SK-N-SH (cell line): Measurements from ENCODE around the gene OR11H1. TPM values are rescaled to one million over a fixed set of nuclear protein-coding genes. Genes with fewer than 3 reads are reported as not detected.
"Not testable (repeated sequence)": the region's sequence is repeated elsewhere in the genome, so short reads cannot be mapped to it uniquely, and the experiment has no call there.

Experiments used
- CTCF ChIA-PET: fragments of 300-600, 350-600 bp; formaldehyde crosslinking; extraction: SDS; loops from one replicate; lab custom pipeline; 2021; lab: Yijun Ruan, JAX
- POLR2A ChIA-PET: fragments of 350-600 bp; sonication (Branson Sonifier 250); formaldehyde crosslinking; extraction: SDS; loops from one replicate; lab custom pipeline; 2020; ENCODE audit warnings: antibody characterized with exemption, inconsistent platforms; lab: Yijun Ruan, JAX
- DNase-seq: peaks from one replicate; pipeline ENCODE4 v3.0.0; 2012
- H2AFZ ChIP-seq: fragments of 200-600 bp; sonication (generic); 2 replicates; pipeline ENCODE4 v1.8.1; 2016; ENCODE audit warnings: antibody characterized with exemption, mild to moderate bottlenecking, low read depth
- H3F3A ChIP-seq: fragments of 200-600 bp; sonication (generic); replicated peaks from 2 replicates; pipeline ENCODE3; 2016; ENCODE audit warnings: antibody characterized with exemption, mild to moderate bottlenecking; ENCODE audit not compliant: insufficient read depth
- H3K27ac ChIP-seq, 2 experiments: fragments of 200-500 bp in 1 of 2; fragments of 200-600 bp in 1 of 2; sonication (Bioruptor generic) in 1 of 2; sonication (generic), shearing (Covaris generic) in 1 of 2; 2 replicates each; pipeline versions ENCODE4 v1.5.1 to v1.6.1; 2014 to 2016; ENCODE audit warnings: low read depth in 2 of 2, inconsistent platforms in 1 of 2, low read length in 1 of 2, mild to moderate bottlenecking in 1 of 2, mixed read lengths in 1 of 2
- H3K27me3 ChIP-seq: fragments of 200-600 bp; sonication (generic), shearing (Covaris generic); 2 replicates; pipeline ENCODE4 v1.6.1; 2016; ENCODE audit warnings: mixed run types; ENCODE audit not compliant: insufficient read depth
- H3K36me3 ChIP-seq, 2 experiments: fragments of 200-500 bp in 1 of 2; fragments of 200-600 bp in 1 of 2; sonication (Bioruptor generic) in 1 of 2; sonication (generic) in 1 of 2; replicated peaks in 1 of 2; 2 replicates each; pipeline versions ENCODE3 to v1.5.1; 2014 to 2016; ENCODE audit warnings: low read length in 1 of 2, mild to moderate bottlenecking in 1 of 2; ENCODE audit not compliant: insufficient read depth in 2 of 2, control insufficient read depth in 1 of 2
- H3K4me1 ChIP-seq, 2 experiments: fragments of 200-500 bp in 1 of 2; fragments of 200-600 bp in 1 of 2; sonication (Bioruptor generic) in 1 of 2; sonication (generic), shearing (Covaris generic) in 1 of 2; 2 replicates each; pipeline versions ENCODE4 v1.5.1 to v1.6.1; 2014 to 2016; ENCODE audit warnings: low read depth in 1 of 2, low read length in 1 of 2, mixed run types in 1 of 2; ENCODE audit not compliant: insufficient read depth in 2 of 2, control insufficient read depth in 1 of 2
- H3K4me2 ChIP-seq: fragments of 200-600 bp; sonication (generic), shearing (Covaris generic); 2 replicates; pipeline ENCODE4 v1.6.1; 2017; ENCODE audit warnings: mixed run types
- H3K4me3 ChIP-seq, 2 experiments: fragments of 200-500 bp in 1 of 2; fragments of 200-600 bp in 1 of 2; sonication (Bioruptor generic) in 1 of 2; sonication (generic), shearing (Covaris generic) in 1 of 2; 2 replicates each; pipeline versions ENCODE4 v1.5.1 to v1.8.1; 2014 to 2016; ENCODE audit warnings: low read depth in 2 of 2, inconsistent platforms in 1 of 2, low read length in 1 of 2, mild to moderate bottlenecking in 1 of 2, mixed read lengths in 1 of 2, moderate library complexity in 1 of 2
- H3K79me2 ChIP-seq: fragments of 200-600 bp; sonication (generic); 2 replicates; pipeline ENCODE4 v1.8.1; 2017; ENCODE audit warnings: mild to moderate bottlenecking; ENCODE audit not compliant: insufficient read depth
- H3K9ac ChIP-seq: fragments of 200-600 bp; sonication (generic); 2 replicates; pipeline ENCODE4 v1.6.1; 2017; ENCODE audit warnings: mixed run types
- H3K9me2 ChIP-seq: fragments of 200-600 bp; sonication (generic); 2 replicates; pipeline ENCODE4 v1.6.1; 2017; ENCODE audit warnings: mixed run types
- H3K9me3 ChIP-seq: fragments of 200-600 bp; sonication (generic); 2 replicates; pipeline ENCODE4 v1.6.1; 2017; ENCODE audit warnings: mixed run types, mild to moderate bottlenecking, moderate library complexity
- H4K20me1 ChIP-seq: fragments of 200-600 bp; sonication (generic); 2 replicates; pipeline ENCODE4 v1.6.1; 2017; ENCODE audit warnings: mild to moderate bottlenecking, mixed run types; ENCODE audit not compliant: insufficient read depth
- WGBS: methylation state at CpG from one replicate; pipeline ENCODE4 v1.1.6; 2017; ENCODE audit warnings: low lambda C conversion rate; 5-methylcytosine and 5-hydroxymethylcytosine counted together
- polyA plus RNA-seq, 3 experiments: library from polyadenylated mRNA; depleted of rRNA; stranded (reverse); fragments of >200 nt; gene quantifications; 2 replicates each; pipeline ENCODE4 v1.2.3, GENCODE V29; 2012

Gene OR11H1, protein sequence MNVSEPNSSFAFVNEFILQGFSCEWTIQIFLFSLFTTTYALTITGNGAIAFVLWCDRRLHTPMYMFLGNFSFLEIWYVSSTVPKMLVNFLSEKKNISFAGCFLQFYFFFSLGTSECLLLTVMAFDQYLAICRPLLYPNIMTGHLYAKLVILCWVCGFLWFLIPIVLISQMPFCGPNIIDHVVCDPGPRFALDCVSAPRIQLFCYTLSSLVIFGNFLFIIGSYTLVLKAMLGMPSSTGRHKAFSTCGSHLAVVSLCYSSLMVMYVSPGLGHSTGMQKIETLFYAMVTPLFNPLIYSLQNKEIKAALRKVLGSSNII
- 0.11 TPM in 1 of 2 replicates, not detected in the other for polyA plus RNA-seq (2012; rRNA removed)
- polyA plus RNA-seq (2012; cell fraction: cytosol; rRNA removed), result not detected in 2 replicates
- polyA plus RNA-seq (2012; cell fraction: nucleus; rRNA removed), result not detected in 2 replicates

DNA sequence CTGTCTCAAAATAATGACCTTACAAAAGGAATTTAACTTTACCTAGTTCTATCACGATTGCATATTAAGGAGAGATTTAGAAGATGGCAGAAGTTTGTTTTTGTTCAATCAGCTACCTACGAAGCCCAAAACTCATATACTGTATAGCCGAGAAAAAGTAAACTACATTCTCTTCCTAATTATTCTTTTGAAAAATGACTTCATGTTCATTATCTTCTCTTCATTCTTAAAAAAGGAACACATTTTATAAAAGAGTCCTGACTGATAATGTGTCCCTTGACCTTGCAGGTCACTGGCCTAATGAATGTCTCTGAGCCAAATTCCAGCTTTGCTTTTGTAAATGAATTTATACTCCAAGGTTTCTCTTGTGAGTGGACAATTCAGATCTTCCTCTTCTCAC, at the start of gene OR11H1:
OR11H1 (plus strand) TSS at position 301 of the 400 bp plus-strand sequence; CDS start at position 301, 0 bp downstream.
- H2AFZ ChIP-seq, H3K4me3 ChIP-seq, H3K9ac ChIP-seq, H3K36me3 ChIP-seq, CTCF ChIA-PET, DNase-seq, H3F3A ChIP-seq, H3K79me2 ChIP-seq, H4K20me1 ChIP-seq, H3K27ac ChIP-seq, H3K27me3 ChIP-seq, H3K4me1 ChIP-seq, H3K4me2 ChIP-seq, H3K9me2 ChIP-seq, POLR2A ChIA-PET, H3K9me3 ChIP-seq: not testable (repeated sequence)
- no CpG with 5 or more reads among the region's 3 CpGs for WGBS

DNA sequence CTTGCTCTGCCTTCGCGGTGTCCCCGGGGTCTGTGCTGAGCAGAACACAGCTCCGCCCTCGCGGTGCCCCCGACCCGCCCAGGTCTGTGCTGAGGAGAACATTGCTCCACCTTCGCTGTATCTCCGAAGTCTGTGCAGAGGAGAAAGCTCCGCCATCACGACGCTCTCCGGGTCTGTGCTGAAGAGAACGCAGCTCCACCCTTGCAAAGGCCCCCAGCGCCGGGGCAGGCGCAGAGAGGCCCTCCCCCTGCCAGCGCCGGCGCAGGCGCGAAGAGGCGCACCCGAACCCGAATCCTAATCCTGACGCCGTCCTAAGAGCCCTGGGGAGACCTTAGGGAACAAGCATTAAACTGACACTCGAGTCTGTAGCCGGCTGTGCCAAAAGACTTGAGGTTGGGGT, 18.0 kb upstream of the OR11H1 start:
- no CpG with 5 or more reads among the region's 30 CpGs for WGBS
- H3K36me3 ChIP-seq, DNase-seq, H3K9me2 ChIP-seq, POLR2A ChIA-PET, H3K9ac ChIP-seq, H3K4me3 ChIP-seq, H3F3A ChIP-seq, H3K4me1 ChIP-seq, H3K79me2 ChIP-seq, H3K9me3 ChIP-seq, H3K27me3 ChIP-seq, H3K27ac ChIP-seq, H4K20me1 ChIP-seq, H2AFZ ChIP-seq, CTCF ChIA-PET, H3K4me2 ChIP-seq: not testable (repeated sequence)

DNA sequence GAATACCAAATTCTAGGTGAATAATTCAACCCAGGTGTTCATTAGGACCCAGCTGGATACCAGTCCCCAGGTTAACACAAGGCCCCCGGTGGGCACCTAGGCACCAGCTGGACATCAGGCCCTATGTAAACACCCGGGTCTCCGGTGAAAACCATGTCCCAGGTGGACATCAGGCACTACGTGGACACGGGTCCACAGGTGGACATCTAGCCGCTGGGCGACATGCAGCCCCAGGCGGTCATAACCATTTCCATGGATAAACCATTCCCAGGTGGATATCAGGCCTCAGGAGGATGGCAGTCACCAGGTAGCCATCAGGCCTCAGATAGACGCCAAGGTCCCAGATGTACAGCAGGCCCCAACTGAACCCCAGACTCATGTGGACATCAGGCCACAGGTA, 12.1 kb upstream of the OR11H1 start:
- H3K36me3 ChIP-seq, DNase-seq, H3K79me2 ChIP-seq, CTCF ChIA-PET, H3K9ac ChIP-seq, H3K9me2 ChIP-seq, H3K9me3 ChIP-seq, H2AFZ ChIP-seq, H3K27me3 ChIP-seq, H3K4me3 ChIP-seq, H3K27ac ChIP-seq, H3F3A ChIP-seq, H4K20me1 ChIP-seq, POLR2A ChIA-PET, H3K4me1 ChIP-seq, H3K4me2 ChIP-seq: not testable (repeated sequence)
- WGBS, result 0% methylated on average over 1 of the region's 9 CpGs

DNA sequence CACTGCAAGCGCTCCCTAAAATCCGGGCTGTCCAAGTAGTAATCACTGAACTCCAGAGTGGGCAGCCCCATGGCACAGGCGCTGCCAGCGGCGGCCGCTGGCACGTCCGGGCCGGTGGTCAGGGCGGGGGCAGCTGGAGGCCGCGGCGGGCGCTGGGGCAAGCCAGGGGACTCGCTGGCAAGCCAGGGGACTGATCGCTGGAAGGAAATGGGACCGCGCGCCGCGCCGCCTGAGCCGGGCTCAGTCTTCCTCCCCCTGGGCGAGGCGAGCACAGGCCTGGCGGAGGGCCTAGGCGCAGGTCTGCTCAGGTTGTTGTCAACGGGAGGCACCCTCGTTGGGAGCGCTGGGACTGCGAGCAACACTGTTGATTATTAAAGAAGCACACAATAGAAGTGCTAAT, 25.8 kb downstream of the OR11H1 start:
- WGBS, result 6% methylated on average over 17 of the region's 31 CpGs
- DNase-seq, H3K9me3 ChIP-seq, H3F3A ChIP-seq, POLR2A ChIA-PET, H2AFZ ChIP-seq, H3K36me3 ChIP-seq, H4K20me1 ChIP-seq, H3K4me1 ChIP-seq, H3K9me2 ChIP-seq, H3K27me3 ChIP-seq, H3K4me2 ChIP-seq, H3K4me3 ChIP-seq, H3K9ac ChIP-seq, H3K79me2 ChIP-seq, CTCF ChIA-PET, H3K27ac ChIP-seq: not testable (repeated sequence)

DNA sequence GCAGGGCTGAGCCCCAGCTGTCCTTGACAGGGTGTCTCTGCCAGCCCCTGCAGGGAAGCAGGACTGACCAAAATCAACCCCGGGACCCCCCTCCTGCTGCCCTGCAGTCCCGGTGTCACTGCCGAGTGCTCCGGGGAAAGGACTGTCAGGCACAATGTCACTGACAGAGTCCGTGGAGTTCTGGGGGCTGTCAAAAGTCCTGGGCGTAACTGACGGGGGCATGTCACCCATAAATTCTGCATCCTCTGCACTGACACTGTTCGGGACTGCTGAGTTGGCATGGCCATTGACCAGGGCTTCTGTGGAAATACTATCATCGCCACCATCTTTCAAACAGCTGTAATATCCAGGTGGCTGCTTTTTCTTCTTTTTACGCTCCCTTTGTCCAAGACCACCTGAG, 35.5 kb downstream of the OR11H1 start:
- H2AFZ ChIP-seq, H3F3A ChIP-seq, H4K20me1 ChIP-seq, CTCF ChIA-PET, POLR2A ChIA-PET, H3K36me3 ChIP-seq, H3K4me2 ChIP-seq, H3K79me2 ChIP-seq, H3K4me3 ChIP-seq, H3K4me1 ChIP-seq, H3K27ac ChIP-seq, H3K9me2 ChIP-seq, H3K9ac ChIP-seq, DNase-seq, H3K27me3 ChIP-seq, H3K9me3 ChIP-seq: not testable (repeated sequence)
- 12% methylated on average over 6 of the region's 10 CpGs for WGBS

DNA sequence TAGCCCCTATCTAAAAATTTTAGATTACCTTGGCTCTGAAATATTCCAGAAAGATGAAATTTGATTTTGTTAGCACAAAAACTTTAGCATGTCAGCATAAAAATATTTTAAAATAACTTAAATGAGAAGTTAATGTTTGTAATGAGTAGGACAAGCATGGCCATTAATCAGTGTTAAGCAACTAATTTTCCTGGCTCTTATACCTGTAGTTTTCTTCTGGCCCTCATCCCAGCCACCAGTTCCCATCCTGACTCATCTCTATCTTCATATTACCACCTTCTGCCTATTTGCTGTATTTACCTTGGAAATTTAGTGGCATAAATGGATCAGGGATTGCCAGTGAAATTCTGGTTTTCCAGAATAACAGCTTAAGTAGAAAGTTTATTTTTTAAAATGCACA, 37.1 kb downstream of the OR11H1 start:
- DNase-seq, POLR2A ChIA-PET: not testable (repeated sequence)

More for the DNA sequence above, 37.1 kb downstream of the OR11H1 start:
- H4K20me1 ChIP-seq, H3K79me2 ChIP-seq, CTCF ChIA-PET, H3K27ac ChIP-seq, H3F3A ChIP-seq, H3K9me2 ChIP-seq, H3K9me3 ChIP-seq, H3K27me3 ChIP-seq, H3K4me1 ChIP-seq, H3K9ac ChIP-seq, H3K4me3 ChIP-seq, H3K36me3 ChIP-seq, H3K4me2 ChIP-seq, H2AFZ ChIP-seq: not testable (repeated sequence)
